Motor neuron (in vitro differentiated cells): Measurements from ENCODE around the gene RAPSN. TPM values are rescaled to one million over a fixed set of nuclear protein-coding genes. Genes with fewer than 3 reads are reported as not detected.
A peak's percentile ranks its signal among the peaks of the same experiment; 100 is the strongest.
"Not testable (repeated sequence)": the region's sequence is repeated elsewhere in the genome, so short reads cannot be mapped to it uniquely, and the experiment has no call there.

Experiments used
- ATAC-seq, 8 experiments: fragments of 200-7000 bp; cut with Tn5 transposase; replicated peaks in 6 of 8; 2 replicates each; pipeline ENCODE4 v1.8.0; 2021; ENCODE audit warnings: mild to moderate bottlenecking in 8 of 8, moderate library complexity in 8 of 8
- H3K27ac ChIP-seq, 2 donors: fragments of 250-450 bp; sonication (Bioruptor Pico); 2 replicates each; pipeline ENCODE4 v1.9.0; 2021; ENCODE audit warnings: antibody characterized with exemption in 2 of 2, mild to moderate bottlenecking in 2 of 2, moderate library complexity in 1 of 2
- H3K4me1 ChIP-seq, 2 donors: fragments of 250-450 bp; sonication (Bioruptor Pico); replicated peaks in 1 of 2; 2 replicates each; pipeline ENCODE4 v1.6.1; 2021; ENCODE audit warnings: antibody characterized with exemption in 2 of 2, mild to moderate bottlenecking in 2 of 2, moderate library complexity in 1 of 2
- H3K4me3 ChIP-seq, 5 donors: fragments of 250-450 bp; sonication (Bioruptor Pico); 2 replicates each; pipeline ENCODE4 v1.9.0; 2021; ENCODE audit warnings: antibody characterized with exemption in 5 of 5, mild to moderate bottlenecking in 5 of 5, moderate library complexity in 4 of 5
- WGBS, 10 experiments: fragments of 450-650 bp; shearing (Covaris generic); methylation state at CpG; one replicate each; pipeline ENCODE4 v1.0.0; 2022; 5-methylcytosine and 5-hydroxymethylcytosine counted together
- in situ Hi-C, 9 experiments: fragments of 400-800 bp; cut with MboI; loops; one replicate each; pipeline ENCODE4 v1.15.0; 2021; ENCODE audit warnings: low sequenced_read_pairs in 9 of 9, low pct_unique_long_range_greater_than_20kb in 2 of 9; ENCODE audit not compliant: unreplicated experiment in 9 of 9
- total RNA-seq, 8 experiments: library from RNA; unstranded; fragments of 300-600 nt; gene quantifications; 2 replicates each; pipeline versions ENCODE4 v1.2.3 to v1.2.4, GENCODE V29; 2022

The RAPSN gene
- total RNA-seq, 8 experiments from 2014 or later, result 0.14 to 2.2 (median 0.75) TPM; not detected in 2

GRCh38 chr11:47454258-47454671 lies 5.3 kb upstream of the RAPSN start:
- in situ Hi-C loops, H3K27ac ChIP-seq, H3K4me1 ChIP-seq, H3K4me3 ChIP-seq: not testable (repeated sequence)
- peak; percentile 85 to 94 (median 88) for ATAC-seq
- whole genome bisulfite sequencing, 10 experiments, result 0 to 69% (median 14%) methylated on average over 1 to 5 of the region's 8 CpGs; no CpG with 5 or more reads in 1 of the 10 experiments

GRCh38 chr11:47453365-47453764 lies 4.4 kb upstream of the RAPSN start:
- H3K4me1 ChIP-seq, result no peaks in the 10 kb centered on the region
- no peak for ATAC-seq
- WGBS, 10 experiments, result 90 to 100% (median 97%) methylated on average over 2 to 8 of the region's 8 CpGs; no CpG with 5 or more reads in 5 of the 10 experiments
- no peak overlapping the region for H3K4me3 ChIP-seq
- in situ Hi-C loops, result no loop called here
- no peak overlapping the region for H3K27ac ChIP-seq

GRCh38 chr11:47451990-47452389 lies 3.1 kb upstream of the RAPSN start:
- Histone ChIP-seq H3K27ac (no peak overlapping the region), H3K4me1 (no peaks in the 10 kb centered on the region), H3K4me3 (no peak overlapping the region)
- 29 to 100% (median 82%) methylated on average over 1 to 3 of the region's 4 CpGs; no CpG with 5 or more reads in 3 of the 10 experiments for WGBS, 10 experiments
- no peak for ATAC-seq
- in situ Hi-C loops, result no loop called here

- Histone ChIP-seq H3K4me1 (no peaks in the 10 kb centered on the region), H3K27ac (no peak overlapping the region), H3K4me3 (no peak overlapping the region)
- ATAC-seq, result peak in 3 of 8 experiments; percentile 37 to 48 (median 47)
- 0 to 96% (median 77%) methylated on average over 1 to 4 of the region's 4 CpGs; no CpG with 5 or more reads in 4 of the 10 experiments for WGBS, 10 experiments
- in situ Hi-C loops, result no loop called here
Observed at GRCh38 chr11:47451436-47451835, 2.5 kb upstream of the RAPSN start.

GRCh38 chr11:47449541-47449940 lies 605 bp upstream of the RAPSN start:
- 68 to 92% (median 83%) methylated on average over 2 to 6 of the region's 8 CpGs; no CpG with 5 or more reads in 4 of the 10 experiments for WGBS, 10 experiments
- Histone ChIP-seq H3K27ac (no peak overlapping the region), H3K4me3 (no peak overlapping the region), H3K4me1 (no peaks in the 10 kb centered on the region)
- ATAC-seq, result no peak
- in situ Hi-C loops, result no loop called here

GRCh38 chr11:47447906-47448305 lies 1.0 kb downstream of the RAPSN start:
- Histone ChIP-seq H3K27ac (no peak overlapping the region), H3K4me3 (no peak overlapping the region), H3K4me1 (no peaks in the 10 kb centered on the region)
- no peak for ATAC-seq
- in situ Hi-C loops, result no loop called here
- no CpG with 5 or more reads among the region's 12 CpGs for whole genome bisulfite sequencing, 10 experiments

GRCh38 chr11:47446833-47447232 lies 2.1 kb downstream of the RAPSN start:
- no peak for ATAC-seq
- 25 to 94% (median 75%) methylated on average over 1 to 5 of the region's 9 CpGs; no CpG with 5 or more reads in 6 of the 10 experiments for WGBS, 10 experiments
- Histone ChIP-seq H3K27ac (no peak overlapping the region), H3K4me3 (no peak overlapping the region), H3K4me1 (no peaks in the 10 kb centered on the region)
- in situ Hi-C loops, result no loop called here

GRCh38 chr11:47445840-47446239 lies 3.1 kb downstream of the RAPSN start:
- 25 to 100% (median 92%) methylated on average over 1 to 4 of the region's 4 CpGs; no CpG with 5 or more reads in 1 of the 10 experiments for WGBS, 10 experiments
- H3K4me1 ChIP-seq, result no peaks in the 10 kb centered on the region
- no peak overlapping the region for H3K27ac ChIP-seq
- H3K4me3 ChIP-seq, result no peak overlapping the region
- in situ Hi-C loops, result no loop called here
- no peak for ATAC-seq

- H3K4me3 ChIP-seq, result no peak overlapping the region
- no peak overlapping the region for H3K27ac ChIP-seq
- ATAC-seq, result no peak
- H3K4me1 ChIP-seq, result no peaks in the 10 kb centered on the region
- WGBS, 10 experiments, result 67 to 100% (median 85%) methylated on average over 2 to 3 of the region's 3 CpGs; no CpG with 5 or more reads in 1 of the 10 experiments
- in situ Hi-C loops, result no loop called here
Observed at GRCh38 chr11:47443817-47444216, 5.1 kb downstream of the RAPSN start.

GRCh38 chr11:47443028-47443700 lies 5.8 kb downstream of the RAPSN start:
- Histone ChIP-seq H3K4me3 (no peak overlapping the region), H3K27ac (no peak overlapping the region), H3K4me1 (no peaks in the 10 kb centered on the region)
- 66 to 96% (median 83%) methylated on average over 2 to 9 of the region's 12 CpGs; no CpG with 5 or more reads in 3 of the 10 experiments for WGBS, 10 experiments
- in situ Hi-C loops, result no loop called here
- ATAC-seq, result peak in 1 of 8 experiments; percentile 49

GRCh38 chr11:47442514-47442913 lies 6.4 kb downstream of the RAPSN start:
- H3K4me3 ChIP-seq, result no peak overlapping the region
- H3K27ac ChIP-seq, result no peak overlapping the region
- ATAC-seq, result no peak
- in situ Hi-C loops, result no loop called here
- 81 to 100% methylated on average over 1 to 5 of the region's 8 CpGs; no CpG with 5 or more reads in 8 of the 10 experiments for WGBS, 10 experiments
- H3K4me1 ChIP-seq, result no peaks in the 10 kb centered on the region

- in situ Hi-C loops, result no loop called here
- no peaks in the 10 kb centered on the region for H3K4me1 ChIP-seq
- H3K4me3 ChIP-seq, result no peak overlapping the region
- H3K27ac ChIP-seq, result no peak overlapping the region
- no peak for ATAC-seq
- WGBS, 10 experiments, result 76 to 100% methylated on average over 1 to 3 of the region's 12 CpGs; no CpG with 5 or more reads in 8 of the 10 experiments
Observed at GRCh38 chr11:47441421-47441820, 7.5 kb downstream of the RAPSN start.

- Histone ChIP-seq H3K27ac (no peak overlapping the region), H3K4me3 (no peak overlapping the region), H3K4me1 (no peaks in the 10 kb centered on the region)
- in situ Hi-C loops, result no loop called here
- 33 to 100% (median 80%) methylated on average over 1 to 2 of the region's 2 CpGs; no CpG with 5 or more reads in 5 of the 10 experiments for WGBS, 10 experiments
- no peak for ATAC-seq
Observed at GRCh38 chr11:47440054-47440476, 8.9 kb downstream of the RAPSN start.

GRCh38 chr11:47438721-47439120 lies 10.2 kb downstream of the RAPSN start:
- in situ Hi-C loops, result no loop called here
- Histone ChIP-seq H3K27ac (no peak overlapping the region), H3K4me1 (no peaks in the 10 kb centered on the region), H3K4me3 (no peak overlapping the region)
- 79 to 100% (median 93%) methylated on average over 1 to 5 of the region's 18 CpGs; no CpG with 5 or more reads in 5 of the 10 experiments for WGBS, 10 experiments
- no peak for ATAC-seq
